A673 (cell line): ENCODE measurements around the gene ERF.
"Not testable (repeated sequence)": the region's sequence is repeated elsewhere in the genome, so short reads cannot be mapped to it uniquely, and the experiment has no call there.

Experiments
- EZH2 ChIP-seq: fragments of 200-600 bp; sonication (generic); IDR thresholded peaks from 2 replicates; pipeline ENCODE4 v1.6.1; 2017; ENCODE audit warnings: borderline replicate concordance, low read depth, mild to moderate bottlenecking, mixed read lengths, antibody characterized with exemption, low read length; ENCODE audit not compliant: poor library complexity, severe bottlenecking
- TF ChIP-seq, protein P1 (sequence below): fragments of 300-800, 200-600 bp; sonication (generic); conservative IDR thresholded peaks from 2 replicates; pipeline ENCODE4 v1.5.1; 2017; ENCODE audit warnings: low read depth, mild to moderate bottlenecking, antibody characterized with exemption, low read length, moderate library complexity, mixed read lengths

- TF ChIP-seq, protein P1, sequence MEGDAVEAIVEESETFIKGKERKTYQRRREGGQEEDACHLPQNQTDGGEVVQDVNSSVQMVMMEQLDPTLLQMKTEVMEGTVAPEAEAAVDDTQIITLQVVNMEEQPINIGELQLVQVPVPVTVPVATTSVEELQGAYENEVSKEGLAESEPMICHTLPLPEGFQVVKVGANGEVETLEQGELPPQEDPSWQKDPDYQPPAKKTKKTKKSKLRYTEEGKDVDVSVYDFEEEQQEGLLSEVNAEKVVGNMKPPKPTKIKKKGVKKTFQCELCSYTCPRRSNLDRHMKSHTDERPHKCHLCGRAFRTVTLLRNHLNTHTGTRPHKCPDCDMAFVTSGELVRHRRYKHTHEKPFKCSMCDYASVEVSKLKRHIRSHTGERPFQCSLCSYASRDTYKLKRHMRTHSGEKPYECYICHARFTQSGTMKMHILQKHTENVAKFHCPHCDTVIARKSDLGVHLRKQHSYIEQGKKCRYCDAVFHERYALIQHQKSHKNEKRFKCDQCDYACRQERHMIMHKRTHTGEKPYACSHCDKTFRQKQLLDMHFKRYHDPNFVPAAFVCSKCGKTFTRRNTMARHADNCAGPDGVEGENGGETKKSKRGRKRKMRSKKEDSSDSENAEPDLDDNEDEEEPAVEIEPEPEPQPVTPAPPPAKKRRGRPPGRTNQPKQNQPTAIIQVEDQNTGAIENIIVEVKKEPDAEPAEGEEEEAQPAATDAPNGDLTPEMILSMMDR, result not testable (repeated sequence)
- TF ChIP-seq EZH2, result not testable (repeated sequence)
Observed at GRCh38 chr19:42266928-42267603, 12.1 kb upstream of the ERF start.
